Esophagus muscularis mucosa (tissue), 4 donors: ENCODE data around the gene NCLN. TPM values are rescaled to one million over a fixed set of nuclear protein-coding genes. Genes with fewer than 3 reads are reported as not detected.

Experiments
- DNase-seq: peaks from one replicate; pipeline ENCODE4 v3.0.0-alpha.2; 2017; ENCODE audit errors: extremely low spot score
- H3K27ac ChIP-seq, 4 donors: fragments of 200-600 bp; sonication (generic); replicated peaks in 1 of 4; 1 replicate in 3 of 4; 2 replicates in 1 of 4; pipeline ENCODE4 v1.5.1; 2016 to 2019; ENCODE audit warnings: mild to moderate bottlenecking in 1 of 4
- H3K27me3 ChIP-seq, 4 donors: fragments of 200-600 bp; sonication (generic); one replicate each; pipeline versions ENCODE4 v1.5.1 to v1.6.0; 2016 to 2019
- H3K36me3 ChIP-seq, 4 donors: fragments of 200-600 bp; sonication (generic); one replicate each; pipeline ENCODE4 v1.5.1; 2016 to 2019
- H3K4me1 ChIP-seq, 4 donors: fragments of 200-600 bp; sonication (generic); one replicate each; pipeline ENCODE4 v1.5.1; 2016 to 2019
- H3K4me3 ChIP-seq, 4 donors: fragments of 200-600 bp; sonication (generic); 1 replicate in 2 of 4; 2 replicates in 2 of 4; pipeline ENCODE4 v1.5.1; 2016 to 2019; ENCODE audit warnings: mild to moderate bottlenecking in 4 of 4, moderate library complexity in 1 of 4
- H3K9me3 ChIP-seq, 4 donors: fragments of 200-600 bp; sonication (generic); 1 replicate in 3 of 4; 2 replicates in 1 of 4; pipeline ENCODE4 v1.5.1; 2016 to 2019
- EP300 ChIP-seq: sonication (generic); formaldehyde crosslinking; IDR thresholded peaks from one replicate; pipeline ENCODE4 v1.6.1; 2017; ENCODE audit warnings: antibody characterized with exemption
- POLR2A ChIP-seq: fragments of 450-650 bp; IDR thresholded peaks from one replicate; pipeline ENCODE4 v1.6.1; 2017; ENCODE audit warnings: antibody characterized with exemption, moderate library complexity, mild to moderate bottlenecking, low read depth
- POLR2AphosphoS5 ChIP-seq, 2 donors: sonication (generic); formaldehyde crosslinking; IDR thresholded peaks; one replicate each; pipeline ENCODE4 v1.6.1; 2017; ENCODE audit warnings: antibody characterized with exemption in 2 of 2
- WGBS: methylation state at CpG from one replicate; pipeline ENCODE4 v1.1.5; 2018; 5-methylcytosine and 5-hydroxymethylcytosine counted together
- intact Hi-C: fragments of 100-400 bp; cut with DNase I; formaldehyde crosslinking; loops from one replicate; pipeline ENCODE4 v1.15.1; 2023
- total RNA-seq, 4 donors: library from RNA; depleted of rRNA; stranded (reverse); fragments of >200 nt; gene quantifications; one replicate each; pipeline versions ENCODE4 v1.1.0 to v1.2.1, GENCODE V29; 2016
- TF ChIP-seq, protein P1 (sequence below), 3 experiments: fragments of 200-600 bp in 2 of 3; fragments of 450-650 bp in 1 of 3; sonication (generic) in 2 of 3; IDR thresholded peaks; one replicate each; pipeline ENCODE4 v1.5.1; 2017 to 2019; ENCODE audit warnings: antibody characterized with exemption in 3 of 3, mild to moderate bottlenecking in 2 of 3, moderate library complexity in 1 of 3

NCLN gene
- total RNA-seq, 4 donors from 2014 or later, result 26.2 to 33.6 (median 29.7) TPM

DNA sequence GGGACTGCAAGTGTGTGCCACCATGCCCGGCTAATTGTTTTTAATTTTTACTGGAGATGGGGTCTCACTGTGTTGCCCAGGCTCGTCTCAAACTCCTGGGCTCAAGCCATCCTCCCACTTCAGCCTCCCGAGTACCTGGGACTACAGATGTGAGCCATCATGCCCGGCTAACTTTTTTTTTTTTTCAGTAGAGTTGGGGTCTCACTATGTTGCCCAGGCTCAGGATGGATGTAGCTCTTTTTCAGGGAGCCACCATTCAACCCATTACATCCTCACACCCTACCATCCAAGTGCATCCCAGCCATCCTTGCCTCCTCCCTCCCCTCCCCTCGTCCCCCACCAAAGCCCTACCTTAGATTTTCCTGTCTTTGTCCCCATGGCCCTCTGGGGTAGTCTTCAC, 53.6 kb downstream of the NCLN start:
- 85% methylated on average over 5 of the region's 5 CpGs for WGBS
- no peak overlapping the region for H3K4me3 ChIP-seq
- no peak overlapping the region for H3K27ac ChIP-seq
- peaks cover 0 to 42% (median 0%) of the 10 kb centered on the region in 4 donors for H3K27me3 ChIP-seq
- H3K9me3 ChIP-seq, result peaks cover 0 to 5% (median 0%) of the 10 kb centered on the region in 4 donors
- no peaks in the 10 kb centered on the region for H3K36me3 ChIP-seq
- intact Hi-C loops, result no loop called here
- no peak for TF ChIP-seq POLR2AphosphoS5 (IDR thresholded peaks at IDR 0.05)
- no peak for TF ChIP-seq POLR2A
- TF ChIP-seq, protein P1, sequence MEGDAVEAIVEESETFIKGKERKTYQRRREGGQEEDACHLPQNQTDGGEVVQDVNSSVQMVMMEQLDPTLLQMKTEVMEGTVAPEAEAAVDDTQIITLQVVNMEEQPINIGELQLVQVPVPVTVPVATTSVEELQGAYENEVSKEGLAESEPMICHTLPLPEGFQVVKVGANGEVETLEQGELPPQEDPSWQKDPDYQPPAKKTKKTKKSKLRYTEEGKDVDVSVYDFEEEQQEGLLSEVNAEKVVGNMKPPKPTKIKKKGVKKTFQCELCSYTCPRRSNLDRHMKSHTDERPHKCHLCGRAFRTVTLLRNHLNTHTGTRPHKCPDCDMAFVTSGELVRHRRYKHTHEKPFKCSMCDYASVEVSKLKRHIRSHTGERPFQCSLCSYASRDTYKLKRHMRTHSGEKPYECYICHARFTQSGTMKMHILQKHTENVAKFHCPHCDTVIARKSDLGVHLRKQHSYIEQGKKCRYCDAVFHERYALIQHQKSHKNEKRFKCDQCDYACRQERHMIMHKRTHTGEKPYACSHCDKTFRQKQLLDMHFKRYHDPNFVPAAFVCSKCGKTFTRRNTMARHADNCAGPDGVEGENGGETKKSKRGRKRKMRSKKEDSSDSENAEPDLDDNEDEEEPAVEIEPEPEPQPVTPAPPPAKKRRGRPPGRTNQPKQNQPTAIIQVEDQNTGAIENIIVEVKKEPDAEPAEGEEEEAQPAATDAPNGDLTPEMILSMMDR (IDR thresholded peaks at IDR 0.05), result no peak
- TF ChIP-seq EP300, result no peak
- no peaks in the 10 kb centered on the region for H3K4me1 ChIP-seq
- DNase-seq, result no peak

DNA sequence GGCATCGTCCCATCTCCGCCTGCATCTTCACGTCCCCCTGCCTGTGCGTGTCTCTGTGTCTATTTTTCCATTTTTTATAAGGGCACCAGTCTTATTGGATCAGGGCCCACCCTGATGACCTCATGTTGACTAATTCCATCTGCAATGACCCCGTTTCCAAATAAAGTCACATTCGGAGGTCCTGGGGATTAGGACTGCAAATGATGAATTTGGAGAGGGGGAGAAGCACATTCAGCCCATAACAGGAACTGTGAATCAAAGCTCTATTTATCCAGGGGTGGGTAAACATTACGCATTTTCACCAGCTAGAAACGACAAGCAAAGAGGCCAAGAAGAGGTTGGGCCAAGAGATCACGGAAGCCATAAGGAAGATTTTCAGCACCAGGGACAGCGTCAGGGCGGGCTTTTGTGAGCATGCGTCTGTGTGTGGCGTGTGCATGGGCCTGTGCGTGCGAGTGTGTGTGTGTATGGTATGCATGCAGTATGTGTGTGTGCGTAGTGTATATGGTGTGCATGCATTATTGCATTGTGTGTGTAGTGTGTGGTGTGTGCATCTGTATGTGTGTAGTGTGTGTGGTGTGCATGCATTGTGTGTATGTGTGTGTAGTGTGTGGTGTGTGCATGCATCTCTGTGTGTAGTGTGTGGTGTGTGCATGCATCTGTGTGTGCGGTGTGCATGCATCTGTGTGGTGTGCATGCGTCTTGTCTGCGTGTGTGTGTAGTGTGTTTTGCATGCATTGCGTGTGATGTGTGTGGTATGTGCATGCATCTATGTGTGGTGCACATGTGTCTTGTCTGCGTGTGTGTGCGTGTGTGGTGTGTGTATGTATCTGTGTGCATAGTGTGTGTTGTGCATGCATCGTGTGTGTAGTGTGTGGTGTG, 58.3 kb downstream of the NCLN start:
- Histone ChIP-seq H3K4me3 (no peak overlapping the region), H3K27ac (no peak overlapping the region), H3K9me3 (no peaks in the 10 kb centered on the region), H3K36me3 (no peaks in the 10 kb centered on the region), H3K4me1 (no peaks in the 10 kb centered on the region), H3K27me3 (peaks cover 0 to 54% (median 0%) of the 10 kb centered on the region in 4 donors)
- TF ChIP-seq, protein P1 (IDR thresholded peaks at IDR 0.05), result no peak
- no peak for TF ChIP-seq POLR2AphosphoS5 (IDR thresholded peaks at IDR 0.05)
- TF ChIP-seq POLR2A, result no peak
- no peak for TF ChIP-seq EP300
- intact Hi-C loops, result no loop called here
- 49% methylated on average over 23 of the region's 23 CpGs for WGBS
- DNase-seq, result no peak

GRCh38 chr19:3245050-3245449, 59.3 kb downstream of the NCLN start:
- Histone ChIP-seq H3K4me3 (no peak overlapping the region), H3K27me3 (peaks cover 0 to 64% (median 0%) of the 10 kb centered on the region in 4 donors), H3K4me1 (no peaks in the 10 kb centered on the region), H3K36me3 (no peaks in the 10 kb centered on the region), H3K27ac (no peak overlapping the region), H3K9me3 (no peaks in the 10 kb centered on the region)
- TF ChIP-seq POLR2A (no peak), POLR2AphosphoS5 (IDR thresholded peaks at IDR 0.05) (no peak), EP300 (no peak)
- TF ChIP-seq, protein P1 (IDR thresholded peaks at IDR 0.05), result no peak
- DNase-seq, result no peak
- intact Hi-C loops, result no loop called here
- WGBS, result 92% methylated on average over 9 of the region's 9 CpGs

GRCh38 chr19:3248728-3249326, 63.1 kb downstream of the NCLN start:
- DNase-seq, result no peak
- Histone ChIP-seq H3K4me3 (no peak overlapping the region), H3K36me3 (no peaks in the 10 kb centered on the region), H3K27me3 (peaks cover 0 to 58% (median 3%) of the 10 kb centered on the region in 4 donors), H3K9me3 (peaks cover 0 to 12% (median 11%) of the 10 kb centered on the region in 4 donors), H3K4me1 (no peaks in the 10 kb centered on the region), H3K27ac (no peak overlapping the region)
- 50% methylated on average over 7 of the region's 14 CpGs for WGBS
- intact Hi-C loops, result no loop called here
- TF ChIP-seq, protein P1 (IDR thresholded peaks at IDR 0.05), result no peak
- TF ChIP-seq POLR2AphosphoS5 (IDR thresholded peaks at IDR 0.05), result no peak
- no peak for TF ChIP-seq EP300
- no peak for TF ChIP-seq POLR2A
